Measurements from ENCODE around the gene TMEM25.

TMEM25 gene

DNA sequence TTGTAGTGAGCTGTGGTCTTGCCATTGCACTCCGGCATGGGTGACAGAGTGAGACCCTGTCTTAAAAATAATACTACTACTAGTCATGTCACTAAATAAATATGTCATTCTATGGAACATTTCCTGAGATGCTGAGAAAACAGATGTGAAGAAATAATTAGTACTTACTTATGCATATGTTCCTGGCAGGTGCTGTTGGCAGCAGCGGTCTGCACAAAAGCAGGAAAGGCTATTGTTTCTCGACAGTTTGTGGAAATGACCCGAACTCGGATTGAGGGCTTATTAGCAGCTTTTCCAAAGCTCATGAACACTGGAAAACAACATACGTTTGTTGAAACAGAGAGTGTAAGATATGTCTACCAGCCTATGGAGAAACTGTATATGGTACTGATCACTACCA is 50.1 kb downstream of the TMEM25 start:
- no peak for DNase-seq (ENCODE audit: low read depth, low spot score)
